PC-9 (cell line): Measurements from ENCODE around the gene TCEANC2. TPM values are rescaled to one million over a fixed set of nuclear protein-coding genes. Genes with fewer than 3 reads are reported as not detected.
A peak's percentile ranks its signal among the peaks of the same experiment; 100 is the strongest.

Source experiments
- BruUV-seq: library from RNA; stranded (reverse); fragments of 400-500 nt; replicated peaks from 2 replicates; lab custom pipeline; 2021; lab: Mats Ljungman, UMichigan
- CTCF ChIA-PET: fragments of 300-600 bp; sonication (Branson Sonifier 250); formaldehyde crosslinking; loops from one replicate; lab custom pipeline; 2022; ENCODE audit warnings: antibody characterized with exemption; lab: Charles Lee
- POLR2A ChIA-PET: fragments of 300-600 bp; sonication (Branson Sonifier 250); formaldehyde crosslinking; loops from one replicate; lab custom pipeline; 2022; ENCODE audit warnings: antibody characterized with exemption; ENCODE audit not compliant: unreplicated experiment; lab: Charles Lee
- DNase-seq, 2 experiments: peaks; one replicate each; pipeline versions ENCODE4 v3.0.0 to v3.0.0-alpha.2; 2015 to 2022; ENCODE audit warnings: mixed read lengths in 1 of 2
- H2AFZ ChIP-seq: fragments of 200-600 bp; sonication (generic); 2 replicates; pipeline ENCODE4 v1.8.1; 2017; ENCODE audit warnings: antibody characterized with exemption
- H3F3A ChIP-seq: fragments of 200-600 bp; sonication (generic); 2 replicates; pipeline ENCODE4 v1.8.1; 2017; ENCODE audit warnings: antibody characterized with exemption, mild to moderate bottlenecking, low read depth; ENCODE audit not compliant: insufficient read depth
- H3K27ac ChIP-seq: fragments of 200-600 bp; sonication (generic); 2 replicates; pipeline ENCODE4 v1.6.1; 2016; ENCODE audit warnings: mixed run types
- H3K27me3 ChIP-seq: fragments of 200-600 bp; sonication (generic); 2 replicates; pipeline ENCODE4 v1.6.1; 2016; ENCODE audit warnings: low read depth, mixed run types; ENCODE audit not compliant: insufficient read depth
- H3K36me3 ChIP-seq: fragments of 200-600 bp; sonication (generic); 2 replicates; pipeline ENCODE4 v1.6.1; 2016; ENCODE audit warnings: low read depth, mixed run types
- H3K4me1 ChIP-seq: fragments of 200-600 bp; sonication (generic); replicated peaks from 2 replicates; pipeline ENCODE4 v1.6.1; 2016; ENCODE audit warnings: mixed run types; ENCODE audit not compliant: insufficient read depth
- H3K4me2 ChIP-seq: fragments of 200-600 bp; sonication (generic); 2 replicates; pipeline ENCODE4 v1.6.1; 2017; ENCODE audit warnings: mixed run types
- H3K4me3 ChIP-seq: fragments of 200-600 bp; sonication (generic); 2 replicates; pipeline ENCODE4 v1.6.1; 2016; ENCODE audit warnings: mixed run types
- H3K79me2 ChIP-seq: fragments of 200-600 bp; sonication (generic); 2 replicates; pipeline ENCODE4 v1.6.1; 2017; ENCODE audit warnings: low read depth, mixed run types
- H3K9me2 ChIP-seq: fragments of 200-600 bp; sonication (generic); 2 replicates; pipeline ENCODE4 v1.8.1; 2017; ENCODE audit warnings: mild to moderate bottlenecking; ENCODE audit not compliant: insufficient read depth
- H3K9me3 ChIP-seq: fragments of 200-600 bp; sonication (generic); 2 replicates; pipeline ENCODE4 v1.8.1; 2016; ENCODE audit warnings: low read depth; ENCODE audit not compliant: insufficient read depth
- H4K20me1 ChIP-seq: fragments of 200-600 bp; sonication (generic); 2 replicates; pipeline ENCODE4 v1.8.1; 2017; ENCODE audit not compliant: insufficient read depth
- CTCF ChIP-seq: fragments of 200-600 bp; sonication (generic); conservative IDR thresholded peaks from 2 replicates; pipeline ENCODE4 v1.6.1; 2017; ENCODE audit warnings: mixed run types, antibody characterized with exemption, mild to moderate bottlenecking, moderate library complexity
- EZH2 ChIP-seq: fragments of 200-600 bp; sonication (generic); IDR thresholded peaks from 2 replicates; pipeline ENCODE4 v1.8.0; 2017; ENCODE audit warnings: antibody characterized with exemption, low read depth
- intact Hi-C: fragments of 100-400 bp; cut with micrococcal nuclease; formaldehyde crosslinking; loops from one replicate; pipeline ENCODE4 v1.10.0; 2022; ENCODE audit not compliant: unreplicated experiment
- total RNA-seq: library from RNA; stranded (reverse); gene quantifications from 2 replicates; pipeline ENCODE4 v1.2.3, GENCODE V29; 2021

The TCEANC2 gene
- total RNA-seq, 1 experiment from 2014 or later, result 11.5 TPM

GRCh38 chr1:54120698-54121481, 67.5 kb downstream of the TCEANC2 start:
- no peaks in the 10 kb centered on the region for H3K9me3 ChIP-seq
- H3K79me2 ChIP-seq, result no peaks in the 10 kb centered on the region
- CTCF ChIA-PET, result interaction anchor here (0.6 to 1.6 kb wide), 6 partner anchors 9 to 369 kb away, joined by 3 to 9 read pairs (median 4); partner anchors contain the start of gene SSBP3
- no peaks in the 10 kb centered on the region for H4K20me1 ChIP-seq
- peak overlapping the region; percentile 50 for H3K4me2 ChIP-seq
- H3K27me3 ChIP-seq, result peaks cover 12% of the 10 kb centered on the region; the same call in 1 of the 2 replicates
- H3K27ac ChIP-seq, result no peak overlapping the region
- no peak for TF ChIP-seq EZH2
- no peak for TF ChIP-seq CTCF
- H3F3A ChIP-seq, result no peaks in the 10 kb centered on the region
- no peak for DNase-seq
- no peaks in the 10 kb centered on the region for H3K36me3 ChIP-seq
- intact Hi-C loops, result loop anchor here (1.0 kb wide), 4 partner anchors 78 to 368 kb away; no protein-coding TSS in a partner anchor
- no peak overlapping the region for H3K4me3 ChIP-seq
- no TSS peak for BruUV-seq
- no peak overlapping the region for H2AFZ ChIP-seq
- no peaks in the 10 kb centered on the region for H3K4me1 ChIP-seq
- POLR2A ChIA-PET, result no interaction called here
- no peaks in the 10 kb centered on the region for H3K9me2 ChIP-seq

GRCh38 chr1:54121482-54122134, 68.2 kb downstream of the TCEANC2 start:
- Histone ChIP-seq H3K4me2 (peak overlapping the region; percentile 50), H3K27ac (no peak overlapping the region), H3F3A (no peaks in the 10 kb centered on the region), H4K20me1 (no peaks in the 10 kb centered on the region), H3K9me2 (no peaks in the 10 kb centered on the region), H3K4me1 (no peaks in the 10 kb centered on the region), H3K79me2 (no peaks in the 10 kb centered on the region), H3K27me3 (peaks cover 12% of the 10 kb centered on the region; the same call in 1 of the 2 replicates), H3K36me3 (no peaks in the 10 kb centered on the region), H2AFZ (no peak overlapping the region), H3K9me3 (no peaks in the 10 kb centered on the region), H3K4me3 (no peak overlapping the region)
- no TSS peak for BruUV-seq
- DNase-seq, result peak in 1 of 2 experiments; percentile 85
- POLR2A ChIA-PET, result no interaction called here
- CTCF ChIA-PET, result interaction anchor here (0.5 to 1.6 kb wide), 7 partner anchors 60 to 901 kb away, joined by 3 to 6 read pairs (median 5); partner anchors contain the start of gene SSBP3
- TF ChIP-seq CTCF (peak; percentile 73), EZH2 (no peak)
- intact Hi-C loops, result loop anchor here (1.0 kb wide), 4 partner anchors 78 to 368 kb away; no protein-coding TSS in a partner anchor

GRCh38 chr1:54122135-54122751, 68.8 kb downstream of the TCEANC2 start:
- no peaks in the 10 kb centered on the region for H4K20me1 ChIP-seq
- no peak overlapping the region for H3K4me3 ChIP-seq
- H2AFZ ChIP-seq, result no peak overlapping the region
- H3K9me2 ChIP-seq, result no peaks in the 10 kb centered on the region
- peaks cover 12% of the 10 kb centered on the region; the same call in 1 of the 2 replicates for H3K27me3 ChIP-seq
- intact Hi-C loops, result no loop called here
- POLR2A ChIA-PET, result no interaction called here
- H3K9me3 ChIP-seq, result no peaks in the 10 kb centered on the region
- H3K79me2 ChIP-seq, result no peaks in the 10 kb centered on the region
- CTCF ChIA-PET, result interaction anchor here (0.5 to 1.6 kb wide), 6 partner anchors 59 to 900 kb away, joined by 3 to 6 read pairs (median 4); partner anchors contain the start of gene SSBP3
- no peak overlapping the region for H3K27ac ChIP-seq
- H3F3A ChIP-seq, result no peaks in the 10 kb centered on the region
- H3K4me1 ChIP-seq, result no peaks in the 10 kb centered on the region
- DNase-seq, result no peak
- TF ChIP-seq EZH2 (no peak), CTCF (no peak)
- H3K36me3 ChIP-seq, result no peaks in the 10 kb centered on the region
- no peak overlapping the region for H3K4me2 ChIP-seq
- no TSS peak for BruUV-seq
